DMS 273 (cell line): ENCODE results near the gene TMEM72.
A peak's percentile ranks its signal among the peaks of the same experiment; 100 is the strongest.

Experiments
- DNase-seq: peaks from one replicate; lab custom pipeline; 2025; ENCODE audit not compliant: unreplicated experiment; lab: John Stamatoyannopoulos, UW

TMEM72 gene

GRCh38 chr10:44889834-44890233, 21.3 kb upstream of the TMEM72 start:
- DNase-seq = no peak

DNA sequence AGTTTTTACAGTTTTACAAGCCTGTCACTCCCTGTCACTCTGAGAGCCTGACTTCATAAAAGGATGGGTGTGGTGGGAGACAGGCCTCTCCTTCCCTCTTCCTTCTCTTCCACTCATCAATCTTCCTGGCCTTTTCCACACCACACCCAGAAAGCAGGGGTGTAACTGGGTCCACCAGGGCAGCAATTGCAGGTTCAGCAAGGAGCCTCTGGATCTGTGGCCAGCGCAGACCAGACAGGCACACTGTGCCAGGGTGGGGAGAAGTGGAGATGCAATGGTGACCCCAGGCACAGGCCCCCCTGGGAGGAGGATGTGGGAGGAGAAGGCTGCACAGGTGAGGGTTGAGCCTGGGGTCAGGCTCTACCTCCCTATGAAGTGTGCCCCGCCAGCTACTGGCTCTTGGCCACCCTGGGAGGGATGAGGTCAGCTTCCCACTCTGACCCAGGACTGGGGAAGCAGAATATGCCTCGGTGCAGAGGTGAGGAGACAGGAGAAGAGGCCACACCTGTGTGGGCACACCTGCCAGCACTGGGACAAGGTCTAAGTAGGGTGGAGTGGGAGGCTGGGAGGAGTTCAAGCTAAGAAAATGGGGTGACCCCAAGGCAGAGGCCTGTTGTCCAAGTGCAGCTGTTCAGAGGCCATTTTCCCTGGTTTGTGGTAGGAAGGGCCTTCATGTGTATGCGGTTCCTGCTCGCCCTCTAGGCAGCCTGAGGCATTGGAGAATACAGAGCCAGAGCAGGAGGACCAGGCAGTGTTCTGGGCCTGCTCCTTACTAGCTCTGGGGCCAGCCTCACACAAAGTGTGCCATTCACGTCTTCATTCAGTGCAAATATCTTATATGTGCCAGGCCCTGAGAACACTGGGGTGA, 20.2 kb upstream of the TMEM72 start:
- no peak for DNase-seq

GRCh38 chr10:44891721-44892120, 19.4 kb upstream of the TMEM72 start:
- DNase-seq = no peak

DNA sequence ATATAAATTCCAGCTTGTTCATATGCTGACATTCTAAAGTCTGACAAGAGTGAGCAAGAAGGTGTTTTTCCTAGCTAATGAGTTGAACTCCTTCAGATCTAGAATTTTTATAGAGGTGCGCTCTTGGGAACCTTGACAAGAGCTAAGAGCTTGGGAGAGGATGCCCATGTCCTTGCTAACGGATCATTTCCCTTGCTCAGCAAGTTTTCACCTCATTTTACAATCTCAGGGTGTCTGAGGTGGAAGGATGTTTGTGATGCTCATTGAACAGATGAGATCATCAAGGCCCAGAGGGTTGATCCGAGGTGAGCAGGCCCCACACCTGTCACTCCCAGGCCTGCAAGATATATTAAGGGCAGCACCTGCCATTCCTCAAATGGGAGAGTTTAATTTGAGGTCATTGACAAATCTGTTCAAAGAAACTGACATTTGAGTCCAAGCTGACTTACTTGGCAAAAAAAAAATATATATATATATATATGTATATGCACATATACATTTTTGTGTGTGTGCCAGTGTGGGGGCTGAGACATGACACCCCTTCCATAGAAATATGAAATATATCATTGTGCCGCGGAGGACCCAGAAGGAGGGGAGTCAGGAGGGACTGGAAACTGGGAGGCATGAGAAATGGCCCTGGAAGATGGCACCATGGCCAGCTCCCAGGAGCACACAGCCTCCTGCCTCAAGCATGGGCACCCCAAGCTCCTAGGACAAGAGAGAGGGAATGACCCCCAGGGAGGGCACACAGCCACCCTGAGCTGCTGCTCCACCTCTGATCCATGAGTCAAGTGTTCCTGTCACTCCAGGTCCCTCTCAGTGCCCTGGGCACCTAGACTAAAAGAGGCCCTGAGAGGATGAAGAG, 17.3 kb upstream of the TMEM72 start:
- DNase-seq = no peak

DNA sequence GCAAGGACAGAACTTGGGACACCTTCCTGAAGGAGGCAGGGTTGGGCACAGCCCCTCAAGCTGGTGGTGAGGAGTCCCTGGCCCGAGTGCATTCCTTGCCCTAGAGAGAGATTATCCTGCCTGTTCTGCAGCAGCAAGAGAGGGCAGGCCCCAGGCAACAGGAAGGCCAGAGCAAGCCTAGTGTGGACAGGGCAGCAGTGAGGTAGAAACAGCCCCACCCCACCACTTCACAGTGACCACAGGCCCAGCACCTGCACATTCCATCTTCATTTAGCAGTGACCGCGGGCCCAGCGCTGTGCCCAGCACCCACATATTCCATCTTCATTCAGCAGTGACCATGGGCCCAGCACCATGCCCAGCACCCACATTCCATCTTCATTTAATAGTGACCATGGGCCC, 16.4 kb upstream of the TMEM72 start:
- no peak for DNase-seq

GRCh38 chr10:44895280-44895679, 15.9 kb upstream of the TMEM72 start:
- DNase-seq = no peak

DNA sequence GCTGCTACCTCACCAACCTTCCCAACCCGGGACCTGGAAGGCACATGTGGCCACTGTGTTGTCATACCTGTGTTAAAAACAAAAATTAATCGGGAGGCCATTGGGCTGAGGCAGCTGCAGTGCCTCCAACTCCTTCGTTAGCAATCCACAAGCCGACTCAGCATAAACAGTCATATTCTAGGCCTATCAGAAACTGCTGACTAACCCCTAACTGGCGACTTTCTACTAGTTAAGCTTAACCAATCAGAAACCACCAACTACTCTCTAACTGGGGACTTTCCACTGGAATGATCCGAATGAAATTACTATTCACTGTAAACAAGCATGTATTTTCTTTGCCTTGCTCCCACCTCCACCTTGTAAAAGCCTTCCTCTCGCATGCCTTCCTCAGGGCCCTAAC, 14.1 kb upstream of the TMEM72 start:
- no peak for DNase-seq

DNA sequence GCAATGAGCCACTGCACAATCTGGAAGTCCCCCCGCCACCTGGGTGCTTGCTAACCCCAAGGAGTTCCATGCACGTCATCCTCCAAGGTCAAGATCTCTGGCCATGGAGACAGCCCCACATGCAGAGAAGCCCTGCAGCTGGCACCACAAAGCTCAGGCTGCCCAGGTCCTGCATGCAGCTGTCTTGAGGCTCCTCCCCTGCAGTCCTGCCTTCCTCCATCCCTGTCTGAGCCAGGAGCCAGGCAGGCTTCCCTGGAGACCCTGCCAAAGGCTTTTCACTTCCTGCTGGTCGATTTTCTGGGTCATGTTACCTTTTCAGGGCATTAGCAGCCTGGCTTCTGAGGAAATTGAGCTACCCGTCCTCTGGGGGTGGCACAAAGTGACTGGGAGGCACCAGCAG, 12.5 kb upstream of the TMEM72 start:
- peak; percentile 14 for DNase-seq

DNA sequence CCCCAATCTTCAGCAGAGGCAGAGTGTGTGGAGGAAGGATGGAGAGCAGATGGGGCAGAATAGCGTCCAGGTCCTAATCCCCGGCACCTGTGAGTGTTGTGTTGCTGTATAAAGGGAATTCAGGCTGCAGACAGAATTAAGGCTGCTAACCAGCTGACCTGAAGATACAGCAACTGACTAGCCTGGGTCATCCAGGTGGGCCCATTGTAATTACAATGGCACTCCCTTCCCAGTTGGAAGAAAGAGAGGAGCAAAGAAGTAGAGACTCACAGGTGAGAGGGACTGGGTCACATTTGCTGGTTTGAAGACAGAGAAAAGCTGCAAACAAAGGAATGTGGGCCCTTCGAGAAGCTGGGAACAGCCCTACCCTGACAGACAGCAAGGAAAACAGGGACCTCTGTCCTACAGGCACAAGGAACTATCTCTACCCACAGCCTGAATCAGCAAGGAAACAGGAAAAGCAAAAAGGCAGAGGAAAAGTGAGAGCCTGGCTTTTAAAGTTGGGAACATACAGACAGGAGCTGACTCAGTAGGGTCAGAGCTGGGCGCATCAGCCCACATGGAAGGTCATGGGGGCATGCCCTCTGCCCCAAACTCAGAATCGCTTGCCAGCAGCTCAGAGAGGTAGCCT, 11.6 kb upstream of the TMEM72 start:
- DNase-seq = no peak

DNA sequence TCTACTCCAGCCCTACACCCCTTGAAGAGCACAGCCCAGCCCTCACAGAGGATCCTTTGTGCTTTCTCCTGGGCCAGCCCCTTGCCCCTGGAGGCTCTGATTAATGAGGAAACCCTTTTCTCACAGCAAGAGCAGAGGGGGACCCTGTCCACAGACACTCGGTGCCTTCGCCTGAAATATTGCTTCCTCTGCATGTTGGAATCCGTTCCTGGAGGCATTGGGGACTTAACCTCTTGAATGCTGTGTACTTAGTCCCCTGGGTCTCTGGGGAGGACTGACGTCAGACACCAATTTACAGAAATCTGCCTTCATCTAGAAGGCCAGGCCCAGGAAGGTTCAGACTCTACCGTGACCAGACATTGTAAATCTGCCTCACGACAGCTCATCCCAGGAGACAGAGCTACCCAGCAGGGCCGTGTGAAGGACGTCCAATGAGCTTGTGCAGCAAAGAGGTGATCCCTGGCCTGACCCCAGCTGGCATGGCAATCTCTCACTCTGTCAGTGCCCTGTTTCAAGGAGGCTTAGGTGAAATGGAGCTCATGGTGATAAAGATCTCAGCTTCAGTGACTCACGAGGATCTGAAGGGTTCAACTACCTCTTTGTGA, 8.1 kb upstream of the TMEM72 start:
- peak; percentile 5 for DNase-seq

DNA sequence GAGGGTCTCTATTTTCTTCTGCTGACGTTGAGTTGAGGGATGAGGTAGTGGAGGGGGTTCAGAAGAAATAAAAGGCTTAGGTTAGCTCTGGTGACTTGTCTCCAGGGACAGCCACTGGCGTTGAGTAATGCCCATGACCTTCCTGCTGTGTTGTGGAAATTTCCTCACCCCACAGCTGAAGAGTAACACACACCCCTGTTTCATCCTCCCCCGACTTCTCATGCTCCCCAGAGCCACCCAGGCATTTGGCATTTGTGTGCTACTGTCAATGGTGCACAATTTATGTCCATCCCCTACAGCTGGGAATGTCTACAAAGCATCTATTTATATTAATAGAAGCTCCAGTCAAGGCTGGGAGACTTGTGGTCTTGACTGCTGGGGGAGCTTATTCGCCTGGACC, 4.7 kb upstream of the TMEM72 start:
- no peak for DNase-seq

DNA sequence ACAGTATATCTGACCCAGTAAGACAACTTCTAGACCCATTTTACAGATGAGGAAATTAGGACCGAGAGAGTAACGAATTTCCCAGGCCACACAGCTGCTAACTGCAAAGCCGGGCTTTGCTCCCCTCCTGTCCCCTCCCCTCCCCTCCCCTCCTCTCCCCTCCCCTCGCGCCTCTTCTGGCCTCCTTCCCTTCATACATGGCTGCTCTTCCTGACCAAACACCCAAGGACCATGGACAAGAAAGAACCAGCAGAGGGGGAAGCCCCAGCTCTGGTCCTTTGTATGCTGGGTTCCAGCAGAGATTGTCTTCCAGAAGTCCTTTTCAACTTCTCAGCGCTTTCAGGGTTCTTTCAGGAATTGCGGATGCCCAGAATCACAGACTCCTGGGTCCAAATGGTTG, 3.6 kb upstream of the TMEM72 start:
- DNase-seq = no peak

DNA sequence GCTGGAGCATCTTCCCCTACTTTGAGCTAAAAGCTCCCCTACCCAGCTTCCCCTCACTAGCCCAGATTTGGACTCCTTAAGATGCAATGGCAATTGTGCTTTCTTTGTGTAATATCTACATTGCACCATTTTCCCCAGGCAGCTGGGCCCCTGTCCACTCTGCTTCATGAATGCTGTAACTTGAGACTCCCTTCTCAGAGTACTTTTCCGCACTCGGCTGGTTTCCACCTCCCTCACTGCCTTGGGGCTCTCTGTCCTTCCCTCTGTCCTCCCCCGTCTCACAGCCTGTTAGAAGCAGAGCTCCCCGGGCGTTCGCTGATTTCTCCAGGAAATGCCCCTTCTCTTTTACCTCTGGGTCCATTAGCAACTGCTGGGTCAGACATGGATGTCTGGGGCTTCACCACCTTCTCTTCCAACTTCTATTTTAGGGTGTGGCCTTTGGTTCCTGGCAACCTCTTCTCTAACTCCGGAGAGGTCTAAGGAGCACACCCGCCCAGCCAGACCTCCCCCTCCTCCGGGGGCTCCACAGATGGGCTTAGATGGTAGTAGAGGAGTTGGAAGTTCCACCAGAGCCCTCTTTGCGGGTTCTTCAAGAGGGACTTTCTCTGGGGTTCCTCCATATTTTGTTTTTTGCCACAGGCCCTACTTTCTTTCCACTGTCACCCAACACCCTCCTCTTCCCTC, 2.9 kb upstream of the TMEM72 start:
- peak; percentile 10 for DNase-seq

DNA sequence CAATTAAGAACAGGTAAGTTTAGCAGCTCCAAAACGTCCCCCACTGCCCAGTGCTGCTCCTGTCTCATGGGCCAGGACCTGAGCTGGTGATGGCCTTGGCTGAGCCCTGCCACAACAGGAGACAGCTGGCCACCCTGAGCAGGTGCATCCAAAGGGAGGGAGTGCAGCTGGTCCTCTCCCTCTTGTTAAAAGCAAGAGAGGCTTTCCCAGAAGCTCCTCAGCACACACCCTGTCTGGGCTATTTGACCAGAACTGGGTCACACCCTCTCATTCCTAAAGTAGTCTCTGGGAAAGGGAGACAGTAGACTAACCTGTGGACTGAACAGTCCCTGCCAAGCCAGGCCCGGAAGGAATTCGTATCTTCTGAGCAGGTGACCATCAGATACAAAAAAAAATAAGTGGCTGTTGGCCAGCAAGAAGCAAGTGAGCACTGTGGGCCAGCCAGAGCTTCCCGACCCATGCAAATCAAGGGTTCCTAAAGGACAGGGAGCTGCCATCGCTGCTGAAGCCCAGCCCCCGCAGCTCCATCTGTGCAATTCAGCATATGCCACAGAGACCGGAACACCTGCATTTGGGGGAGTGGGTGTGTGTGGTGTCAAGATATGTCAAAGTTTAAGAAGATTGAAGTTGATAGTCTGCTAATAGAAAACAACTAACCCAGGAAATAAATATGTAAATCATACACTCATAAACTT, 2.1 kb upstream of the TMEM72 start:
- peak; percentile 22 for DNase-seq

- DNase-seq = no peak
These were observed 1.2 kb upstream of the TMEM72 start for GRCh38 chr10:44909910-44910309.

DNA sequence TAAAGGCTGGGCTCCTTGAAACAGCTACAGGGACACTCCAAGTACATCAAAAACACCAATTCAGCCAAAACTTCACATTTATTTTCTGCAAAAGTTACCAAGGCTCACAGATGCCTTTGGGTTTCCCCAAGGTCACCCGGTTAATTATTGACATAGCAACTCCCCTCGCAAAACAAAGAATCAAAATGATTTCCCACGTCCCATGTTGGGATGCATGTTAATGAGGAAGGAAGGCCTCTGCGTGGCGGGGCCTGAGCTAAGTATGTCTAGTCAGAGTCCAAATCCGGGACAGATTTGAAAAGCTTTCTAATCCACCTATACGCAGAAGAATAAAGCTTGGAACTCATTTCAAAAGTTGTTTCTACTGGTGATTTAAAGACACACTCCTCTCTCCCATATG, 535 bp upstream of the TMEM72 start:
- no peak for DNase-seq

DNA sequence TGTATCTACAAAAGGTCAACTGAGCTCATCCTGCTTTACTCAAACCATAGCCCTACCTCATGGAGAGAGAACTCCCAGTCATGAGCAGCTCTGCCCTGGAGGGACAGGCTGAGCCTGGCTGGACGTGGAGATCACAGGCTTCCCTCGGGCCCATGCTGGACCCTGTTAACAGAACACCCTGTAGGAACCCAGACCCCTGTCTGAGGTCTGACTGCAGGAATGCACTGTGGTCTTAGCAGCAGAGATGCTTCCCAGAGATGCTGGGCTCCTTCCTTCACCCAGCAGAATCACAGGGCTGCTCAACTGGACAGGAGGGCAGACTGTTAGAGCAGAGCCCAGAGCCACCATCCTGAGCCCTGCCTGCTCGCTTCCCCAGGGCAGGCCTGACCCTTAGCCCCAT, 814 bp downstream of the TMEM72 start:
- DNase-seq = no peak

DNA sequence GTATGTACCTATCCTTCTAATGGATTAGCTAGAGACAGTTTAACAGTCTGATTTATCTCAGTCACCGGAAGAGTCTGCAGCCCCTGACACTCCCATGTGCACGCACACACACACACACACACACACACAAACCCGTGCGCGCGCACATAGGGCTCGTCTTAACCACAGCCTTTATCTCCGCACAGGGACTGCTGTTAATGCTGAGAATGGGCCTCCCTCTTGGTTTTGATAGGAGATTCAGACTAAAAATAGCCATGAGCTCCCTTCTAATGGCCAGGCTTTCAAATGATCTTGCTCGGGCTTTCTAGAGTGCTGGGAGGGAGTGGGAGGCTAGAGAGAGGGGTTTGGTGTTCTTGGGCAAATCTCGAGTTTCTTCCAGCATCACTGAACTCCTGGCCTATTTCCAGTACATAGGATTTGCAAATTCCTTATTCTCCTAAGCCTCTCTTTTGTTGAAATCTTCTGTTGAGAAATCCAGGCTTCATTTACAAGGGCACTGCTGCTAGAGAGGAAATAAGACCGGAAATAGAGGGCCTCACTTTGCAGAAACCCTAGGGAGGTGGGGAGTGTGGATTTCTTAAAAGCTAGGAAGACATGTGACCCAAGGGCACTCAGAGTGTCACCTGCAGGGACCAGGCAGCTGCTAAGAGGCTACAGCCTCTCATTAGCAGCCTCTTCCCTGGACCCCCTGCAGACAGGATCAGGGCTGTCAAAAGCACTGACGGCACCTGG, 2.4 kb downstream of the TMEM72 start:
- DNase-seq = no peak

GRCh38 chr10:44914891-44915290, 3.8 kb downstream of the TMEM72 start:
- no peak for DNase-seq
